ENCODE measurements around the gene LAMC2.

- TF ChIP-seq CTCF (IDR thresholded peaks at IDR 0.05; ENCODE audit: insufficient read depth, low read length, poor library complexity, severe bottlenecking) (no peak), EZH2phosphoT487 (conservative IDR thresholded peaks at IDR 0.05; ENCODE audit: low read length) (no peak)
These were observed 36.8 kb upstream of the LAMC2 start for GRCh38 chr1:183149273-183149672.

Data from SU-DHL-6 (cell line).